HG03354 (cell line): ENCODE results near the gene MCHR2.

Source experiments
- ATAC-seq: cut with Tn5 transposase; IDR thresholded peaks from one replicate; pipeline ENCODE4 v1.9.1; 2021; ENCODE audit warnings: mild to moderate bottlenecking; ENCODE audit not compliant: unreplicated experiment, poor library complexity, severe bottlenecking

The MCHR2 gene

GRCh38 chr6:99912657-99913056, 81.4 kb downstream of the MCHR2 start:
- no peak for ATAC-seq

GRCh38 chr6:99905209-99906106, 88.6 kb downstream of the MCHR2 start:
- ATAC-seq = peak; percentile 99

GRCh38 chr6:99901596-99902384, 92.2 kb downstream of the MCHR2 start:
- ATAC-seq = no peak

- ATAC-seq = no peak
These were observed 99.2 kb downstream of the MCHR2 start for GRCh38 chr6:99894815-99895214.

- no peak for ATAC-seq
These were observed 107.0 kb downstream of the MCHR2 start for GRCh38 chr6:99887066-99887465.

GRCh38 chr6:99885051-99885450, 109.0 kb downstream of the MCHR2 start:
- no peak for ATAC-seq

GRCh38 chr6:99882128-99882702, 111.8 kb downstream of the MCHR2 start:
- ATAC-seq = no peak

GRCh38 chr6:99879431-99879830, 114.6 kb downstream of the MCHR2 start:
- no peak for ATAC-seq

- no peak for ATAC-seq
These were observed 119.0 kb downstream of the MCHR2 start for GRCh38 chr6:99875068-99875467.

GRCh38 chr6:99873084-99873483, 120.9 kb downstream of the MCHR2 start:
- no peak for ATAC-seq

GRCh38 chr6:99871641-99872040, 122.4 kb downstream of the MCHR2 start:
- no peak for ATAC-seq
